ENCODE measurements around the gene HDLBP. TPM values are rescaled to one million over a fixed set of nuclear protein-coding genes. Genes with fewer than 3 reads are reported as not detected.

Gene HDLBP
- total RNA-seq, 2 experiments from 2014 or later = 259 to 266 TPM

DNA sequence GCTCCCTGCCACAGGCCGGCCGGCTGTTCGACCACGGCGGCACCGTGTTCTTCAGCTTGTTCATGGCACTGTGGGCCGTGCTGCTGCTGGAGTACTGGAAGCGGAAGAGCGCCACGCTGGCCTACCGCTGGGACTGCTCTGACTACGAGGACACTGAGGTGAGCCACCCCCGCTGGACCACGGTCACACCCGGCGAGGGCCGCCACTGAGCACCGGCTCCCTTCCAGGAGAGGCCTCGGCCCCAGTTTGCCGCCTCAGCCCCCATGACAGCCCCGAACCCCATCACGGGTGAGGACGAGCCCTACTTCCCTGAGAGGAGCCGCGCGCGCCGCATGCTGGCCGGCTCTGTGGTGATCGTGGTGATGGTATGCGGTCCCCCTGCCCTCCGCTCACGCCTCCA, 106.2 kb downstream of the HDLBP start:
- H3K4me3 Mint-ChIP-seq = no peak overlapping the region
- DNase-seq (no peak), ATAC-seq (no peak)
- no peaks in the 10 kb centered on the region for H3K36me3 Mint-ChIP-seq (ENCODE audit: low read depth)
- intact Hi-C loops (cut with micrococcal nuclease) = no loop called here
- TF ChIP-seq CTCF (IDR thresholded peaks at IDR 0.05) = no peak
- H3K9me3 Mint-ChIP-seq = no peaks in the 10 kb centered on the region
- H3K4me1 Mint-ChIP-seq (ENCODE audit: low read depth) = no peaks in the 10 kb centered on the region
- ChIA-PET CTCF (no interaction called here), POLR2A (no interaction called here)
- H3K27me3 Mint-ChIP-seq = no peaks in the 10 kb centered on the region
- H3K27ac Mint-ChIP-seq = no peak overlapping the region

- POLR2A ChIA-PET = interaction anchor here (0.5 kb wide), 1 partner anchor 11 kb away, joined by 3 read pairs; no protein-coding TSS in a partner anchor
- intact Hi-C loops (cut with micrococcal nuclease) = no loop called here
- Mint-ChIP-seq H3K27me3 (no peaks in the 10 kb centered on the region), H3K27ac (no peak overlapping the region), H3K4me1 (ENCODE audit: low read depth) (no peaks in the 10 kb centered on the region), H3K9me3 (no peaks in the 10 kb centered on the region), H3K36me3 (ENCODE audit: low read depth) (no peaks in the 10 kb centered on the region), H3K4me3 (no peak overlapping the region)
- CTCF ChIA-PET = interaction anchor here (1.2 kb wide), 1 partner anchor 9 kb away, joined by 3 read pairs; no protein-coding TSS in a partner anchor
- DNase-seq (no peak), ATAC-seq (no peak)
- no peak for TF ChIP-seq CTCF (IDR thresholded peaks at IDR 0.05)
Observed at GRCh38 chr2:241208058-241208457, 107.4 kb downstream of the HDLBP start.

GRCh38 chr2:241207641-241208040, 107.8 kb downstream of the HDLBP start:
- DNase-seq = no peak
- Mint-ChIP-seq H3K36me3 (ENCODE audit: low read depth) (no peaks in the 10 kb centered on the region), H3K4me1 (ENCODE audit: low read depth) (no peaks in the 10 kb centered on the region), H3K27me3 (no peaks in the 10 kb centered on the region), H3K27ac (no peak overlapping the region), H3K9me3 (no peaks in the 10 kb centered on the region), H3K4me3 (no peak overlapping the region)
- intact Hi-C loops (cut with micrococcal nuclease) = no loop called here
- ChIA-PET CTCF (interaction anchor here (0.7 to 1.2 kb wide), 2 partner anchors 9 to 293 kb away, joined by 3 read pairs; no protein-coding TSS in a partner anchor), POLR2A (no interaction called here)
- no peak for TF ChIP-seq CTCF (IDR thresholded peaks at IDR 0.05)
- ATAC-seq = no peak

DNA sequence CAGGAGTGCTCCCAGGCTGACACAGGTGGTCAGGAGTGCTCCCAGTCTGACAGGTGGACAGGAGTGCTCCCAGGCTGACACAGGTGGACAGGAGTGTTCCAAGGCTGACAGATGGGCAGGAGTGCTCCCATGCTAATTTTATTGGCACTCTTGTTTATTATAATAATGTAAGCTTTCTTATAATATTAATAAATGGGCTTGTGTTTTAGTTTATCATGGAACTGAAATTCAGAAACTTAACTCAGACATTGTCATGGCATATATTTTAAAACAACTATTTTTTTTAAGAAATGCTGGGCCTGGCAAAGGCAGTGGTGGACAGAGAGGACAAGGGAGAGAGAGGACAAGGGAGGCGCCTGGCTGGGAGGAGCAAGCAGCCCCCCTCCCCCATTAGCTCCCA, 108.3 kb downstream of the HDLBP start:
- CTCF ChIA-PET = interaction anchor here (0.7 to 1.2 kb wide), 2 partner anchors 10 to 293 kb away, joined by 3 read pairs; no protein-coding TSS in a partner anchor
- no peaks in the 10 kb centered on the region for H3K9me3 Mint-ChIP-seq
- H3K27me3 Mint-ChIP-seq = no peaks in the 10 kb centered on the region
- no peak overlapping the region for H3K27ac Mint-ChIP-seq
- no peak overlapping the region for H3K4me3 Mint-ChIP-seq
- no peaks in the 10 kb centered on the region for H3K36me3 Mint-ChIP-seq (ENCODE audit: low read depth)
- intact Hi-C loops (cut with micrococcal nuclease) = no loop called here
- POLR2A ChIA-PET = no interaction called here
- no peaks in the 10 kb centered on the region for H3K4me1 Mint-ChIP-seq (ENCODE audit: low read depth)
- DNase-seq (no peak), ATAC-seq (no peak)
- TF ChIP-seq CTCF (IDR thresholded peaks at IDR 0.05) = no peak

DNA sequence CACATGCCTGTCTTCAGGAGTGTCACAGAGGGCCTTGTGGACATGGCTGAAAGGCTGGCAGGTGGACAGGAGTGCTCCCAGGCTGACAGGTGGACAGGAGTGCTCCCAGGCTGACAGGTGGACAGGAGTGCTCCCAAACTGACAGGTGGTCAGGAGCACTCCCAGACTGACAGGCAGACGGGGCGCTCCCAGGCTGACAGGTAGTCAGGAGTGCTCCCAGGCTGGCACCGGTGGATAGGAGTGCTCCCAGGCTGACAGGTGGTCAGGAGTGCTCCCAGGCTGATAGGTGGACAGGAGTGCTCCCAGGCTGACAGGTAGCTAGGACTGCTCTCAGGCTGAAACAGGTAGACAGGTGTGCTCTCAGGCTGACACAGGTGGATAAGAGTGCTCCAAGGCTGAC, 110.4 kb downstream of the HDLBP start:
- no peaks in the 10 kb centered on the region for H3K27me3 Mint-ChIP-seq
- no peak for TF ChIP-seq CTCF (IDR thresholded peaks at IDR 0.05)
- H3K4me1 Mint-ChIP-seq (ENCODE audit: low read depth) = no peaks in the 10 kb centered on the region
- DNase-seq (no peak), ATAC-seq (no peak)
- ChIA-PET CTCF (no interaction called here), POLR2A (no interaction called here)
- H3K36me3 Mint-ChIP-seq (ENCODE audit: low read depth) = no peaks in the 10 kb centered on the region
- H3K27ac Mint-ChIP-seq = no peak overlapping the region
- no peak overlapping the region for H3K4me3 Mint-ChIP-seq
- no peaks in the 10 kb centered on the region for H3K9me3 Mint-ChIP-seq
- intact Hi-C loops (cut with micrococcal nuclease) = no loop called here

Data from activated CD8-positive, alpha-beta T cell treated with anti-CD3 and anti-CD28 coated beads for 36 hours (primary cell).